Ishikawa (cell line): ENCODE measurements around the gene LRP5.

Experiments used
- CREB1 ChIP-seq: IDR thresholded peaks from 2 replicates; pipeline ENCODE4 v1.6.1; 2012; ENCODE audit warnings: low read depth
- EGR1 ChIP-seq: IDR thresholded peaks from 2 replicates; pipeline ENCODE4 v1.6.1; 2012
- EP300 ChIP-seq: IDR thresholded peaks from 2 replicates; pipeline ENCODE4 v1.6.1; 2012; ENCODE audit warnings: borderline replicate concordance
- RAD21 ChIP-seq: IDR thresholded peaks from 2 replicates; pipeline ENCODE4 v1.6.1; 2012; ENCODE audit warnings: low read depth
- REST ChIP-seq: IDR thresholded peaks from 2 replicates; pipeline ENCODE4 v1.6.1; 2012; ENCODE audit warnings: low read depth, mild to moderate bottlenecking
- TCF12 ChIP-seq: IDR thresholded peaks from 2 replicates; pipeline ENCODE4 v1.6.1; 2012; ENCODE audit warnings: low read depth
- YY1 ChIP-seq: IDR thresholded peaks from 2 replicates; pipeline ENCODE4 v1.6.1; 2012; ENCODE audit warnings: low read depth
- TF ChIP-seq, protein P1 (sequence below): IDR thresholded peaks from 2 replicates; pipeline ENCODE4 v1.6.1; 2012

- TF ChIP-seq EP300 (no peak), REST (no peak), YY1 (no peak), EGR1 (no peak), RAD21 (no peak), CREB1 (no peak), TCF12 (no peak)
- TF ChIP-seq, protein P1, sequence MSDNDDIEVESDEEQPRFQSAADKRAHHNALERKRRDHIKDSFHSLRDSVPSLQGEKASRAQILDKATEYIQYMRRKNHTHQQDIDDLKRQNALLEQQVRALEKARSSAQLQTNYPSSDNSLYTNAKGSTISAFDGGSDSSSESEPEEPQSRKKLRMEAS, result no peak
Observed at GRCh38 chr11:68401856-68402255, 89.5 kb downstream of the LRP5 start.
